Stimulated activated CD8-positive, alpha-beta memory T cell treated with anti-CD3 and anti-CD28 coated beads, Interleukin-7, amount 100 ng/mL, for 1 hour (primary cell): ENCODE measurements around the gene GXYLT1.
"Not testable (repeated sequence)": the region's sequence is repeated elsewhere in the genome, so short reads cannot be mapped to it uniquely, and the experiment has no call there.

ENCODE experiments used
- DNase-seq, 2 donors: peaks; one replicate each; pipeline ENCODE4 v3.0.0-alpha.2; 2020; ENCODE audit warnings: low read depth in 2 of 2

The GXYLT1 gene

GRCh38 chr12:42144408-42145196, at the start of gene GXYLT1:
Gene GXYLT1, minus strand, starts transcription at chr12:42144874. Its CDS starts 228 bp downstream, at chr12:42144646.
- peak; percentile 54 to 68 for DNase-seq

- no peak for DNase-seq
Observed at GRCh38 chr12:42192686-42193085, 48.0 kb upstream of the GXYLT1 start.

GRCh38 chr12:42192258-42192657, 47.6 kb upstream of the GXYLT1 start:
- DNase-seq: no peak

- DNase-seq: no peak
Observed at GRCh38 chr12:42190376-42190775, 45.7 kb upstream of the GXYLT1 start.

GRCh38 chr12:42188275-42188674, 43.6 kb upstream of the GXYLT1 start:
- DNase-seq: not testable (repeated sequence)

- no peak for DNase-seq
Observed at GRCh38 chr12:42187799-42188198, 43.1 kb upstream of the GXYLT1 start.

GRCh38 chr12:42186793-42187192, 42.1 kb upstream of the GXYLT1 start:
- no peak for DNase-seq

- DNase-seq: no peak
Observed at GRCh38 chr12:42182394-42182793, 37.7 kb upstream of the GXYLT1 start.

- DNase-seq: no peak
Observed at GRCh38 chr12:42180990-42181596, 36.4 kb upstream of the GXYLT1 start.

- no peak for DNase-seq
Observed at GRCh38 chr12:42178101-42178500, 33.4 kb upstream of the GXYLT1 start.

GRCh38 chr12:42174978-42175377, 30.3 kb upstream of the GXYLT1 start:
- DNase-seq: no peak

GRCh38 chr12:42173961-42174521, 29.4 kb upstream of the GXYLT1 start:
- DNase-seq: no peak

GRCh38 chr12:42172441-42173210, 28.0 kb upstream of the GXYLT1 start:
- no peak for DNase-seq

GRCh38 chr12:42167711-42168110, 23.0 kb upstream of the GXYLT1 start:
- no peak for DNase-seq

- no peak for DNase-seq
Observed at GRCh38 chr12:42166501-42166900, 21.8 kb upstream of the GXYLT1 start.

- no peak for DNase-seq
Observed at GRCh38 chr12:42163913-42164312, 19.2 kb upstream of the GXYLT1 start.

GRCh38 chr12:42162965-42163364, 18.3 kb upstream of the GXYLT1 start:
- no peak for DNase-seq

GRCh38 chr12:42162193-42162592, 17.5 kb upstream of the GXYLT1 start:
- no peak for DNase-seq

GRCh38 chr12:42161529-42161928, 16.9 kb upstream of the GXYLT1 start:
- DNase-seq: no peak

GRCh38 chr12:42156232-42156631, 11.6 kb upstream of the GXYLT1 start:
- no peak for DNase-seq

- DNase-seq: no peak
Observed at GRCh38 chr12:42145552-42146215, 1.0 kb upstream of the GXYLT1 start.

- no peak for DNase-seq
Observed at GRCh38 chr12:42145197-42145549, 499 bp upstream of the GXYLT1 start.
